HepG2 (cell line): ENCODE data around the gene HS6ST1. TPM values are rescaled to one million over a fixed set of nuclear protein-coding genes. Genes with fewer than 3 reads are reported as not detected.

ENCODE experiments used
- CHD4 ChIP-seq: fragments of 200-600 bp; sonication (generic); IDR thresholded peaks from 2 replicates; pipeline ENCODE4 v1.7.0; 2017; ENCODE audit warnings: mild to moderate bottlenecking, low read length, borderline replicate concordance
- PCBP2 ChIP-seq: fragments of 200-400 bp; formaldehyde crosslinking; optimal IDR thresholded peaks from 2 replicates; pipeline ENCODE3; 2018; ENCODE audit warnings: low read length, low read depth; ENCODE audit not compliant: poor library complexity, severe bottlenecking
- SNRNP70 ChIP-seq: fragments of 200-400 bp; formaldehyde crosslinking; IDR thresholded peaks from 2 replicates; pipeline ENCODE4 v1.6.1; 2017; ENCODE audit warnings: mild to moderate bottlenecking, low read depth, low read length, moderate library complexity
- TAF15 ChIP-seq: fragments of 200-400 bp; formaldehyde crosslinking; IDR thresholded peaks from one replicate; pipeline ENCODE4 v1.6.1; 2018; ENCODE audit warnings: mild to moderate bottlenecking, low read depth, low read length; ENCODE audit not compliant: poor library complexity, severe bottlenecking
- ZNF556 ChIP-seq: sonication (generic); formaldehyde crosslinking; IDR thresholded peaks from 2 replicates; pipeline ENCODE4 v1.4.0; 2020; ENCODE audit warnings: mild to moderate bottlenecking, missing genetic modification reagents, borderline replicate concordance
- polyA plus RNA-seq, 8 experiments: library from polyadenylated mRNA; depleted of rRNA in 3 of 8; stranded (reverse) in 7 of 8; unstranded in 1 of 8; fragments of >200 nt; fragmentation: Illumina TruSeq in 4 of 8; extraction: Trizol in 4 of 8; gene quantifications; 2 replicates each; pipeline versions ENCODE4 v1.2.1 to v1.2.3, GENCODE V29; 2011 to 2016; ENCODE audit warnings: low read depth in 4 of 8, missing spikeins in 1 of 8, mixed read lengths in 1 of 8; ENCODE audit not compliant: insufficient read depth in 1 of 8
- total RNA-seq, 5 experiments: library from RNA; depleted of rRNA; stranded (reverse); fragments of >200 nt; fragmentation: Illumina TruSeq; extraction: Trizol; gene quantifications; 2 replicates each; pipeline ENCODE4 v1.2.3, GENCODE V29; 2016; ENCODE audit warnings: low read depth in 1 of 5
- TF ChIP-seq, protein P1 (sequence below): sonication (generic); formaldehyde crosslinking; IDR thresholded peaks from 2 replicates; pipeline ENCODE4 v1.5.0; 2020; ENCODE audit warnings: mild to moderate bottlenecking, missing genetic modification reagents, borderline replicate concordance
- TF ChIP-seq, protein P2 (sequence below): sonication (generic); formaldehyde crosslinking; IDR thresholded peaks from 2 replicates; pipeline ENCODE4 v1.8.1; 2023; ENCODE audit warnings: missing genetic modification reagents, inconsistent platforms, borderline replicate concordance
- TF ChIP-seq, protein P3 (sequence below): sonication (generic); formaldehyde crosslinking; IDR thresholded peaks from 2 replicates; pipeline ENCODE4 v1.5.0; 2020; ENCODE audit warnings: mild to moderate bottlenecking, missing genetic modification reagents

Gene HS6ST1
- total and polyA plus RNA-seq, 2 of the 13 experiments (the other 11 are each of a cell fraction or from before 2014, with no cell fraction given) = 34.5 to 84.6 TPM

DNA sequence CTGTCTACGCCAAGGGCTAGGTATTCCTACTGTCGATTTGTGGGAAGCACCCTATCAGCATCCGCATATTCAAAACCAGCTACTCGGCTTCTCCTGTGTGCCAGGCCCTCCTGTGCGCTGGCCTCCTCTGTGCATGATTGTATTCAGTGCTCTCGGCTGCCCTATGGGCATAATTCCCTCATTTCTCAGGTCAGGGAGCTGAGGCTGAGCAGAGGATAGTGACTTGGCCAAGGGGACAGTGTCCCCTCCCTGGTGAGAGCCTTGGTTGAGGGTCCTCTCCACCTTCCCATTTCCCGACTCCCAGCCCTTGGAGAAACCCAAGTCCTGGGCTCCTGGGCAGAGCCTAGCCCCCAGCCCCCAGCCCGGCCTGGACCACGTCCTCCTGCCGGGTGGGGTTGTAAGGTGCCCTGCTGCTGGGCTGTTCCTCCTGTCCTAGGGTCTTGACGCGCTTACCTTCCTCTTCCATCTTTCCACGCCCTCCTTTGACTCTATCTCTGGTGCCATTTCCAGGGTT, 6.3 kb upstream of the HS6ST1 start (continued):
- TF ChIP-seq, protein P1, sequence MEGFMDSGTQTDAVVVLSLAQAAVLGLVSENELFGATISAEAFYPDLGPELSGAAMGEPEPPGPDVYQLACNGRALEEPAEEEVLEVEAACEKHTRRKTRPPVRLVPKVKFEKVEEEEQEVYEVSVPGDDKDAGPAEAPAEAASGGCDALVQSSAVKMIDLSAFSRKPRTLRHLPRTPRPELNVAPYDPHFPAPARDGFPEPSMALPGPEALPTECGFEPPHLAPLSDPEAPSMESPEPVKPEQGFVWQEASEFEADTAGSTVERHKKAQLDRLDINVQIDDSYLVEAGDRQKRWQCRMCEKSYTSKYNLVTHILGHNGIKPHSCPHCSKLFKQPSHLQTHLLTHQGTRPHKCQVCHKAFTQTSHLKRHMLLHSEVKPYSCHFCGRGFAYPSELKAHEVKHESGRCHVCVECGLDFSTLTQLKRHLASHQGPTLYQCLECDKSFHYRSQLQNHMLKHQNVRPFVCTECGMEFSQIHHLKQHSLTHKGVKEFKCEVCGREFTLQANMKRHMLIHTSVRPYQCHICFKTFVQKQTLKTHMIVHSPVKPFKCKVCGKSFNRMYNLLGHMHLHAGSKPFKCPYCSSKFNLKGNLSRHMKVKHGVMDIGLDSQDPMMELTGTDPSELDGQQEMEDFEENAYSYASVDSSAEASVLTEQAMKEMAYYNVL (CRISPR knock-in tag) = no peak
- TF ChIP-seq, protein P2, sequence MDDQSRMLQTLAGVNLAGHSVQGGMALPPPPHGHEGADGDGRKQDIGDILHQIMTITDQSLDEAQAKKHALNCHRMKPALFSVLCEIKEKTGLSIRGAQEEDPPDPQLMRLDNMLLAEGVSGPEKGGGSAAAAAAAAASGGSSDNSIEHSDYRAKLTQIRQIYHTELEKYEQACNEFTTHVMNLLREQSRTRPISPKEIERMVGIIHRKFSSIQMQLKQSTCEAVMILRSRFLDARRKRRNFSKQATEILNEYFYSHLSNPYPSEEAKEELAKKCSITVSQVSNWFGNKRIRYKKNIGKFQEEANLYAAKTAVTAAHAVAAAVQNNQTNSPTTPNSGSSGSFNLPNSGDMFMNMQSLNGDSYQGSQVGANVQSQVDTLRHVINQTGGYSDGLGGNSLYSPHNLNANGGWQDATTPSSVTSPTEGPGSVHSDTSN (CRISPR knock-in tag) = no peak
- TF ChIP-seq CHD4 (no peak), ZNF556 (CRISPR knock-in tag) (no peak), SNRNP70 (no peak), TAF15 (no peak), PCBP2 (no peak)
- TF ChIP-seq, protein P3, sequence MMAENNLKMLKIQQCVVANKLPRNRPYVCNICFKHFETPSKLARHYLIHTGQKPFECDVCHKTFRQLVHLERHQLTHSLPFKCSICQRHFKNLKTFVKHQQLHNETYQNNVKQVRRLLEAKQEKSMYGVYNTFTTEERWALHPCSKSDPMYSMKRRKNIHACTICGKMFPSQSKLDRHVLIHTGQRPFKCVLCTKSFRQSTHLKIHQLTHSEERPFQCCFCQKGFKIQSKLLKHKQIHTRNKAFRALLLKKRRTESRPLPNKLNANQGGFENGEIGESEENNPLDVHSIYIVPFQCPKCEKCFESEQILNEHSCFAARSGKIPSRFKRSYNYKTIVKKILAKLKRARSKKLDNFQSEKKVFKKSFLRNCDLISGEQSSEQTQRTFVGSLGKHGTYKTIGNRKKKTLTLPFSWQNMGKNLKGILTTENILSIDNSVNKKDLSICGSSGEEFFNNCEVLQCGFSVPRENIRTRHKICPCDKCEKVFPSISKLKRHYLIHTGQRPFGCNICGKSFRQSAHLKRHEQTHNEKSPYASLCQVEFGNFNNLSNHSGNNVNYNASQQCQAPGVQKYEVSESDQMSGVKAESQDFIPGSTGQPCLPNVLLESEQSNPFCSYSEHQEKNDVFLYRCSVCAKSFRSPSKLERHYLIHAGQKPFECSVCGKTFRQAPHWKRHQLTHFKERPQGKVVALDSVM = no peak
